Measurements from ENCODE around the gene DNAJC11. TPM values are rescaled to one million over a fixed set of nuclear protein-coding genes. Genes with fewer than 3 reads are reported as not detected.
A peak's percentile ranks its signal among the peaks of the same experiment; 100 is the strongest.
"Not testable (repeated sequence)": the region's sequence is repeated elsewhere in the genome, so short reads cannot be mapped to it uniquely, and the experiment has no call there.

Gene DNAJC11
- polyA plus RNA-seq, 1 experiment = 41.9 TPM

DNA sequence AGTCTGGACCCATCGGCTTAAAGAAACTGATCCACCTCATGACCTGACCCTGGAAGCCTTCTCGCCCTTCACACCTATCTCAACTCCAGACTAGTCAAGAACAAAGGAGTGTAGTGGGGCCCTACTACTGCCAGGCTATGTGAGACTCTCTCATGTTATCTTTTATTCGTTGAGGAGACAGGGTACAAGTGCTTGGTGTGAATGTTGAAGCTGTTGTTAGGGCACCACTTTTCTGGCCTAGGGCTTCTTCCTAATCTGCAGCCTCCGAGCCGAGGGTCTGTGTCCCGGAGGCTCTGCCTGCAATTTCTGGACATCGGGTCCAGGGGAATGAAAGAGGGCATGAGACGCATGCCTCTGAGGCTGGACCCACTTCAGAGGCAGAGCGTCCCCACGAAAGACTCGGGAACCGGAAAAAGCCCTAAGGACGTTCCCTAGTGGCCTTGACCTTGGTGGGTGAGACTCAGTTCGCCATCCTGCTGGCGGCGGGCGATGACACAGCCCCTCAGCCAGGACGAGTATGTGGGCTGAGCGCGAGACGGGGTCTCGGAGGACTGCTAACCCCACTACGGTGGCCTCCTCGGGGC, 671 bp downstream of the DNAJC11 start:
- peak overlapping the region; percentile 11 for H3K27ac ChIP-seq (ENCODE audit: low read depth, low read length)
- TF ChIP-seq, protein P1, sequence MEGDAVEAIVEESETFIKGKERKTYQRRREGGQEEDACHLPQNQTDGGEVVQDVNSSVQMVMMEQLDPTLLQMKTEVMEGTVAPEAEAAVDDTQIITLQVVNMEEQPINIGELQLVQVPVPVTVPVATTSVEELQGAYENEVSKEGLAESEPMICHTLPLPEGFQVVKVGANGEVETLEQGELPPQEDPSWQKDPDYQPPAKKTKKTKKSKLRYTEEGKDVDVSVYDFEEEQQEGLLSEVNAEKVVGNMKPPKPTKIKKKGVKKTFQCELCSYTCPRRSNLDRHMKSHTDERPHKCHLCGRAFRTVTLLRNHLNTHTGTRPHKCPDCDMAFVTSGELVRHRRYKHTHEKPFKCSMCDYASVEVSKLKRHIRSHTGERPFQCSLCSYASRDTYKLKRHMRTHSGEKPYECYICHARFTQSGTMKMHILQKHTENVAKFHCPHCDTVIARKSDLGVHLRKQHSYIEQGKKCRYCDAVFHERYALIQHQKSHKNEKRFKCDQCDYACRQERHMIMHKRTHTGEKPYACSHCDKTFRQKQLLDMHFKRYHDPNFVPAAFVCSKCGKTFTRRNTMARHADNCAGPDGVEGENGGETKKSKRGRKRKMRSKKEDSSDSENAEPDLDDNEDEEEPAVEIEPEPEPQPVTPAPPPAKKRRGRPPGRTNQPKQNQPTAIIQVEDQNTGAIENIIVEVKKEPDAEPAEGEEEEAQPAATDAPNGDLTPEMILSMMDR (IDR thresholded peaks at IDR 0.05; ENCODE audit: low read depth, low read length) = no peak
- DNase-seq (ENCODE audit: low read depth, low spot score) = no peak
- peak overlapping the region; percentile 99 for H3K4me3 ChIP-seq (ENCODE audit: low read depth, low read length)
- POLR2A ChIA-PET = interaction anchor here (0.8 to 1.2 kb wide), 3 partner anchors 15 to 84 kb away, joined by 3 to 4 read pairs (median 4); partner anchors contain the start of gene CAMTA1
- no peaks in the 10 kb centered on the region for H3K27me3 ChIP-seq (ENCODE audit: control insufficient read depth, insufficient read depth, low read length)
- CTCF ChIA-PET = interaction anchor here (0.6 to 2.5 kb wide), 23 partner anchors 9 to 947 kb away, joined by 3 to 28 read pairs (median 4); no protein-coding TSS in a partner anchor
- H3K9me3 ChIP-seq (ENCODE audit: control insufficient read depth, insufficient read depth, low read length) = peaks cover 5% of the 10 kb centered on the region; the same call in 1 of the 2 replicates

DNA sequence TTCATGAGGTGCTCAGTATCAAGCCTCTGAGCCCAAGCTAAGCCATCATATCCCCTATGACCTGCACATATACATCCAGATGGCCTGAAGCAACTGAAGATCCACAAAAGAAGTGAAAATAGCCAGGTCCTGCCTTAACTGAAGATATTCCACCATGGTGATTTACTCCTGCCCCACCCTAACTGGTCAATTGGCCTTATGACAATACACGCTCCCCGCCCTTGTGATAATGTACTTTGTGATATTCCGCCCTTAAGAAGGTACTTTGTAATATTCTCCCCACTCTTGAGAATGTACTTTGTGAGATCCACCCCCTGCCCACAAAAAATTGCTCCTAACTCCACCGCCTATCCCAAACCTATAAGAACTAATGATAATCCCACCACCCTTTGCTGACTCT, 1.7 kb downstream of the DNAJC11 start:
- ChIA-PET CTCF (interaction anchor here (2.5 kb wide), 1 partner anchor 8 kb away, joined by 28 read pairs; no protein-coding TSS in a partner anchor), POLR2A (interaction anchor here (1.2 kb wide), 1 partner anchor 25 kb away, joined by 4 read pairs; no protein-coding TSS in a partner anchor)
- H3K4me3 ChIP-seq (ENCODE audit: low read depth, low read length) = not testable (repeated sequence)

GRCh38 chr1:6695868-6696267, 5.7 kb downstream of the DNAJC11 start:
- H3K27me3 ChIP-seq (ENCODE audit: control insufficient read depth, insufficient read depth, low read length) = no peaks in the 10 kb centered on the region
- TF ChIP-seq, protein P1 (IDR thresholded peaks at IDR 0.05; ENCODE audit: low read depth, low read length) = no peak
- no peak overlapping the region for H3K4me3 ChIP-seq (ENCODE audit: low read depth, low read length)
- ChIA-PET POLR2A (no interaction called here), CTCF (no interaction called here)
- H3K27ac ChIP-seq (ENCODE audit: low read depth, low read length) = no peak overlapping the region
- H3K9me3 ChIP-seq (ENCODE audit: control insufficient read depth, insufficient read depth, low read length) = no peaks in the 10 kb centered on the region
- DNase-seq (ENCODE audit: low read depth, low spot score) = no peak

More for the DNA sequence above, 1.7 kb downstream of the DNAJC11 start:
- H3K9me3 ChIP-seq (ENCODE audit: control insufficient read depth, insufficient read depth, low read length); H3K27me3 ChIP-seq (ENCODE audit: control insufficient read depth, insufficient read depth, low read length); DNase-seq (ENCODE audit: low read depth, low spot score); H3K27ac ChIP-seq (ENCODE audit: low read depth, low read length): not testable (repeated sequence)

GRCh38 chr1:6694121-6694713, 7.4 kb downstream of the DNAJC11 start:
- CTCF ChIA-PET = interaction anchor here (5.4 kb wide), 1 partner anchor 7 kb away, joined by 28 read pairs; the partner anchor contains the start of gene DNAJC11
- TF ChIP-seq, protein P1 (IDR thresholded peaks at IDR 0.05; ENCODE audit: low read depth, low read length) = no peak
- Histone ChIP-seq H3K4me3 (ENCODE audit: low read depth, low read length) (no peak overlapping the region), H3K27ac (ENCODE audit: low read depth, low read length) (no peak overlapping the region), H3K27me3 (ENCODE audit: control insufficient read depth, insufficient read depth, low read length) (no peaks in the 10 kb centered on the region), H3K9me3 (ENCODE audit: control insufficient read depth, insufficient read depth, low read length) (no peaks in the 10 kb centered on the region)
- POLR2A ChIA-PET = no interaction called here
- DNase-seq (ENCODE audit: low read depth, low spot score) = no peak

- Histone ChIP-seq H3K27ac (ENCODE audit: low read depth, low read length) (no peak overlapping the region), H3K4me3 (ENCODE audit: low read depth, low read length) (no peak overlapping the region), H3K27me3 (ENCODE audit: control insufficient read depth, insufficient read depth, low read length) (no peaks in the 10 kb centered on the region), H3K9me3 (ENCODE audit: control insufficient read depth, insufficient read depth, low read length) (no peaks in the 10 kb centered on the region)
- CTCF ChIA-PET = interaction anchor here (5.4 kb wide), 1 partner anchor 8 kb away, joined by 28 read pairs; the partner anchor contains the start of gene DNAJC11
- DNase-seq (ENCODE audit: low read depth, low spot score) = no peak
- POLR2A ChIA-PET = no interaction called here
- TF ChIP-seq, protein P1 (IDR thresholded peaks at IDR 0.05; ENCODE audit: low read depth, low read length) = no peak
These were observed 8.7 kb downstream of the DNAJC11 start for GRCh38 chr1:6692956-6693355.
